ENCODE measurements around the gene STUM. TPM values are rescaled to one million over a fixed set of nuclear protein-coding genes. Genes with fewer than 3 reads are reported as not detected.

The STUM gene
- total RNA-seq, 4 donors from 2014 or later = 1.4 to 4.1 (median 3.3) TPM

- peaks cover 24 to 45% (median 38%) of the 10 kb centered on the region in 4 donors for H3K4me1 ChIP-seq
- TF ChIP-seq CTCF (IDR thresholded peaks at IDR 0.05) (no peak), POLR2A (IDR thresholded peaks at IDR 0.05) (no peak), EP300 (IDR thresholded peaks at IDR 0.05; ENCODE audit: low read depth) (no peak), POLR2AphosphoS5 (IDR thresholded peaks at IDR 0.05) (no peak)
- WGBS, 2 donors (ENCODE audit: low coverage in 1 of 2) = 93% methylated on average over 8 of the region's 8 CpGs; no CpG with 5 or more reads in 1 of the 2 donors
- DNase-seq = no peak
- H3K9me3 ChIP-seq = no peaks in the 10 kb centered on the region
- H3K36me3 ChIP-seq = peaks cover 0 to 5% (median 0%) of the 10 kb centered on the region in 4 donors
- intact Hi-C loops (cut with DNase I; ENCODE audit: low total_unique reads) = no loop called here
- in situ Hi-C loops (cut with MboI; ENCODE audit: low pct_ligation_motif_present in 1 of 4, low pct_unique_long_range_greater_than_20kb in 1 of 4, low sequenced_read_pairs in 3 of 4) = loop anchor here in 1 of 4 donors (5.0 to 25.0 kb wide), 2 partner anchors 190 to 795 kb away; no protein-coding TSS in a partner anchor
- no peaks in the 10 kb centered on the region for H3K27me3 ChIP-seq
- no peak overlapping the region for H3K4me3 ChIP-seq
- H3K27ac ChIP-seq = peak overlapping the region; percentile 11 to 67 (median 37)
Measured at GRCh38 chr1:226642421-226642820, 93.9 kb downstream of the STUM start.

GRCh38 chr1:226643177-226643576 lies 94.6 kb downstream of the STUM start:
- TF ChIP-seq POLR2A (IDR thresholded peaks at IDR 0.05) (no peak), CTCF (IDR thresholded peaks at IDR 0.05) (no peak), POLR2AphosphoS5 (IDR thresholded peaks at IDR 0.05) (no peak)
- intact Hi-C loops (cut with DNase I; ENCODE audit: low total_unique reads) = no loop called here
- H3K27me3 ChIP-seq = no peaks in the 10 kb centered on the region
- no peak for DNase-seq
- H3K9me3 ChIP-seq = no peaks in the 10 kb centered on the region
- WGBS, 2 donors (ENCODE audit: low coverage in 1 of 2) = 67% methylated on average over 9 of the region's 9 CpGs; no CpG with 5 or more reads in 1 of the 2 donors
- peak overlapping the region; percentile 11 to 67 (median 37) for H3K27ac ChIP-seq
- no peak overlapping the region for H3K4me3 ChIP-seq
- H3K36me3 ChIP-seq = peaks cover 0 to 13% (median 0%) of the 10 kb centered on the region in 4 donors
- H3K4me1 ChIP-seq = peaks cover 24 to 41% (median 35%) of the 10 kb centered on the region in 4 donors
- in situ Hi-C loops (cut with MboI; ENCODE audit: low pct_ligation_motif_present in 1 of 4, low pct_unique_long_range_greater_than_20kb in 1 of 4, low sequenced_read_pairs in 3 of 4) = loop anchor here in 1 of 4 donors (5.0 to 25.0 kb wide), 2 partner anchors 189 to 794 kb away; no protein-coding TSS in a partner anchor

GRCh38 chr1:226643611-226644540 lies 95.3 kb downstream of the STUM start:
- 71% methylated on average over 18 of the region's 18 CpGs; no CpG with 5 or more reads in 1 of the 2 donors for WGBS, 2 donors (ENCODE audit: low coverage in 1 of 2)
- intact Hi-C loops (cut with DNase I; ENCODE audit: low total_unique reads) (no loop called here), in situ Hi-C loops (cut with MboI; ENCODE audit: low pct_ligation_motif_present in 1 of 4, low pct_unique_long_range_greater_than_20kb in 1 of 4, low sequenced_read_pairs in 3 of 4) (loop anchor here in 1 of 4 donors (5.0 to 25.0 kb wide), 2 partner anchors 188 to 793 kb away; no protein-coding TSS in a partner anchor)
- no peak for DNase-seq
- Histone ChIP-seq H3K4me1 (peaks cover 24 to 36% (median 32%) of the 10 kb centered on the region in 4 donors), H3K9me3 (no peaks in the 10 kb centered on the region), H3K36me3 (peaks cover 0 to 17% (median 0%) of the 10 kb centered on the region in 4 donors), H3K4me3 (no peak overlapping the region), H3K27ac (peak overlapping the region in 3 of 4 donors; percentile 11 to 67 (median 58)), H3K27me3 (no peaks in the 10 kb centered on the region)
- no peak for TF ChIP-seq EP300 (IDR thresholded peaks at IDR 0.05; ENCODE audit: low read depth)
- TF ChIP-seq POLR2A (IDR thresholded peaks at IDR 0.05) = no peak
- no peak for TF ChIP-seq CTCF (IDR thresholded peaks at IDR 0.05)
- no peak for TF ChIP-seq POLR2AphosphoS5 (IDR thresholded peaks at IDR 0.05)

- no peak for TF ChIP-seq EP300 (IDR thresholded peaks at IDR 0.05; ENCODE audit: low read depth)
- TF ChIP-seq POLR2AphosphoS5 (IDR thresholded peaks at IDR 0.05) = no peak
- TF ChIP-seq CTCF (IDR thresholded peaks at IDR 0.05) = no peak
- no peak for TF ChIP-seq POLR2A (IDR thresholded peaks at IDR 0.05)
- Histone ChIP-seq H3K9me3 (no peaks in the 10 kb centered on the region), H3K4me3 (no peak overlapping the region), H3K27ac (peak overlapping the region in 2 of 4 donors; percentile 58 to 72), H3K27me3 (no peaks in the 10 kb centered on the region), H3K36me3 (peaks cover 0 to 17% (median 0%) of the 10 kb centered on the region in 4 donors), H3K4me1 (peaks cover 24 to 36% (median 32%) of the 10 kb centered on the region in 4 donors)
- DNase-seq = no peak
- intact Hi-C loops (cut with DNase I; ENCODE audit: low total_unique reads) = no loop called here
- WGBS, 2 donors (ENCODE audit: low coverage in 1 of 2) = 84 to 100% methylated on average over 2 to 10 of the region's 10 CpGs
- in situ Hi-C loops (cut with MboI; ENCODE audit: low pct_ligation_motif_present in 1 of 4, low pct_unique_long_range_greater_than_20kb in 1 of 4, low sequenced_read_pairs in 3 of 4) = loop anchor here in 1 of 4 donors (5.0 to 25.0 kb wide), 2 partner anchors 188 to 793 kb away; no protein-coding TSS in a partner anchor
Measured at GRCh38 chr1:226644541-226645176, 96.1 kb downstream of the STUM start.

All from transverse colon (tissue), 4 donors.